GM19395 (cell line): Measurements from ENCODE around the gene GALNT10.

Experiments used
- ATAC-seq: cut with Tn5 transposase; IDR thresholded peaks from one replicate; pipeline ENCODE4 v1.9.1; 2021; ENCODE audit warnings: mild to moderate bottlenecking, moderate library complexity; ENCODE audit not compliant: unreplicated experiment

GALNT10 gene

GRCh38 chr5:154202379-154203260, 12.1 kb downstream of the GALNT10 start:
- ATAC-seq: peak; percentile 98

GRCh38 chr5:154203798-154204578, 13.5 kb downstream of the GALNT10 start:
- no peak for ATAC-seq

GRCh38 chr5:154205441-154206117, 15.0 kb downstream of the GALNT10 start:
- ATAC-seq: no peak

- ATAC-seq: no peak
Measured at GRCh38 chr5:154206311-154206710, 15.8 kb downstream of the GALNT10 start.

GRCh38 chr5:154207204-154207603, 16.7 kb downstream of the GALNT10 start:
- no peak for ATAC-seq

- no peak for ATAC-seq
Measured at GRCh38 chr5:154209591-154210081, 19.1 kb downstream of the GALNT10 start.

GRCh38 chr5:154210163-154210562, 19.6 kb downstream of the GALNT10 start:
- ATAC-seq: no peak

GRCh38 chr5:154211641-154212390, 21.3 kb downstream of the GALNT10 start:
- no peak for ATAC-seq

GRCh38 chr5:154213592-154213991, 23.1 kb downstream of the GALNT10 start:
- ATAC-seq: no peak

- ATAC-seq: peak; percentile 86
Measured at GRCh38 chr5:154214371-154215106, 24.0 kb downstream of the GALNT10 start.

- ATAC-seq: no peak
Measured at GRCh38 chr5:154215571-154216325, 25.2 kb downstream of the GALNT10 start.

- ATAC-seq: no peak
Measured at GRCh38 chr5:154217462-154217861, 26.9 kb downstream of the GALNT10 start.

GRCh38 chr5:154218786-154219185, 28.3 kb downstream of the GALNT10 start:
- no peak for ATAC-seq

GRCh38 chr5:154220625-154221024, 30.1 kb downstream of the GALNT10 start:
- ATAC-seq: no peak

- peak; percentile 68 for ATAC-seq
Measured at GRCh38 chr5:154221371-154221896, 30.9 kb downstream of the GALNT10 start.

- ATAC-seq: no peak
Measured at GRCh38 chr5:154222414-154222813, 31.9 kb downstream of the GALNT10 start.

- ATAC-seq: no peak
Measured at GRCh38 chr5:154223320-154223719, 32.8 kb downstream of the GALNT10 start.

GRCh38 chr5:154227090-154227489, 36.6 kb downstream of the GALNT10 start:
- ATAC-seq: no peak

- peak; percentile 96 for ATAC-seq
Measured at GRCh38 chr5:154228696-154229095, 38.2 kb downstream of the GALNT10 start.
